GM21515 (cell line): Measurements from ENCODE around the gene HSPH1.
"Not testable (repeated sequence)": the region's sequence is repeated elsewhere in the genome, so short reads cannot be mapped to it uniquely, and the experiment has no call there.

ENCODE experiments used
- ATAC-seq: cut with Tn5 transposase; IDR thresholded peaks from one replicate; pipeline ENCODE4 v1.9.1; 2021; ENCODE audit not compliant: unreplicated experiment

The HSPH1 gene

GRCh38 chr13:31177813-31178495, 16.2 kb upstream of the HSPH1 start:
- ATAC-seq, result not testable (repeated sequence)

- no peak for ATAC-seq
Observed at GRCh38 chr13:31175847-31176532, 14.3 kb upstream of the HSPH1 start.

- ATAC-seq, result no peak
Observed at GRCh38 chr13:31174018-31174417, 12.3 kb upstream of the HSPH1 start.

- no peak for ATAC-seq
Observed at GRCh38 chr13:31172535-31172934, 10.8 kb upstream of the HSPH1 start.

GRCh38 chr13:31172001-31172400, 10.3 kb upstream of the HSPH1 start:
- ATAC-seq, result no peak

- no peak for ATAC-seq
Observed at GRCh38 chr13:31168736-31169135, 7.0 kb upstream of the HSPH1 start.

GRCh38 chr13:31168166-31168565, 6.5 kb upstream of the HSPH1 start:
- no peak for ATAC-seq

GRCh38 chr13:31167490-31167889, 5.8 kb upstream of the HSPH1 start:
- no peak for ATAC-seq

GRCh38 chr13:31166591-31166990, 4.9 kb upstream of the HSPH1 start:
- ATAC-seq, result no peak

- peak; percentile 83 for ATAC-seq
Observed at GRCh38 chr13:31162151-31163008, 676 bp upstream of the HSPH1 start.

- peak; percentile 18 for ATAC-seq
Observed at GRCh38 chr13:31160857-31161556, 697 bp downstream of the HSPH1 start.

- ATAC-seq, result no peak
Observed at GRCh38 chr13:31159306-31159705, 2.4 kb downstream of the HSPH1 start.

- no peak for ATAC-seq
Observed at GRCh38 chr13:31154939-31155338, 6.8 kb downstream of the HSPH1 start.

GRCh38 chr13:31151837-31152236, 9.9 kb downstream of the HSPH1 start:
- ATAC-seq, result no peak

- ATAC-seq, result no peak
Observed at GRCh38 chr13:31150315-31150985, 11.3 kb downstream of the HSPH1 start.

GRCh38 chr13:31149604-31150003, 12.1 kb downstream of the HSPH1 start:
- ATAC-seq, result no peak

GRCh38 chr13:31145417-31145816, 16.3 kb downstream of the HSPH1 start:
- ATAC-seq, result no peak

- no peak for ATAC-seq
Observed at GRCh38 chr13:31138515-31138914, 23.2 kb downstream of the HSPH1 start.

GRCh38 chr13:31136724-31137123, 25.0 kb downstream of the HSPH1 start:
- no peak for ATAC-seq

- ATAC-seq, result no peak
Observed at GRCh38 chr13:31134039-31134711, 27.5 kb downstream of the HSPH1 start.
